HG03139 (cell line): Measurements from ENCODE around the gene MYO9B.
"Not testable (repeated sequence)": the region's sequence is repeated elsewhere in the genome, so short reads cannot be mapped to it uniquely, and the experiment has no call there.

Experiments used
- ATAC-seq: cut with Tn5 transposase; IDR thresholded peaks from one replicate; pipeline ENCODE4 v1.9.1; 2021; ENCODE audit not compliant: unreplicated experiment

Gene MYO9B

DNA sequence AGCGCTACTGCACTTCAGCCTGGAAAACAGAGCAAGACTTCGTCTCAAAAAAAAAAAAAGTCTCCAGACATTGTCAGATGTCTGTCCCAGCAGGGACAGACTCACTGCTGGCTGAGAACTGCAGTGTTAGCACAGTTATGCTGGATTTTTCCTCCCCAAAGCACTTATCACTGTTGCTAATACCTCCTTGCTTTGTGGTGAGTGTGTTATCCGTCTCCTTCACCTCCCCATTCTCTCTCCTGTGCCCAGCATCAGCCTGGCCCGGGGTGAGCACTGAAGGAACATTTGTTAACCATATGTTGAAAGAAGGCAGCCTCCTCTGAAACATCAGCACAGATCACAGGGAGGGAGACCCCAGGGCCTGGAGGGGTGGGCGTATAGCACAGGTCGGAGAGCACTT lies 11.3 kb downstream of the MYO9B start:
- no peak for ATAC-seq

DNA sequence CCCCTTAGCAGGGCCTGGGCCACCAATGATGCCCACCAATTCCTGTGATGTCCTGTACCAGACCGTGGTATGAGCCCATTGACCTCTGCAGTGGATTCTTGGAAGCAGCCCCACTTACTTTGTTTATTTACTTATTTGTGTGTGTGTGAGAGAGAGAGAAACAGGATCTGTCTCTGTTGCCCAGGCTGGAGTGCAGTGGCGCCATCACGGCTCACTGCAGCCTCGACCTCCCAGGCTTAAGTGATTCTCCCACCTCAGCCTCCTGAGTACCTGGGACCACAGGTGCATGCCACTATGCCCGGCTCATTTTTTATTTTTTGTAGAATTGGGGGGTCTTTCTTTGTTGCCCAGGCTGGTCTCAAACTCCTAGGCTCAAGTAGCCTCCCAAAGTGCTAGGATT lies 13.0 kb downstream of the MYO9B start:
- no peak for ATAC-seq

DNA sequence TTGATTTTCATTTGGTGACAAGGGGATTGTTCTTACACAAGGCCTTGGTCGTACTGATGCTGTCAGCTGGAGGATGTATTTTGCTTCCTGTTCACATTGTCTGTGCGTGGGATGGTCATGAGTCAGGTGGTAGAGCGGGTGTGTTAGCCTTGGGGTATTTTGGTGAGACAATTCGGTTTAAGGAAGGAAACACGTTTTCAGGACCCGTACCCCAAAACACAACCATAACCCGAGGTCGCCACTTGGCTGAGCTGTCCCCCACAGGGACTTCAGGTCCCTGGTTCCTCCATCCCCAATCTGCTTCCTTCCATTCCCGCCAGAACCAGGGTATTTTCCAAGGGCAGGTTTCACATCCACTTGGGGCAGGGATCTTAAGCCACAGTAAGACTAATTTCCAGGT lies 15.0 kb downstream of the MYO9B start:
- ATAC-seq: no peak

DNA sequence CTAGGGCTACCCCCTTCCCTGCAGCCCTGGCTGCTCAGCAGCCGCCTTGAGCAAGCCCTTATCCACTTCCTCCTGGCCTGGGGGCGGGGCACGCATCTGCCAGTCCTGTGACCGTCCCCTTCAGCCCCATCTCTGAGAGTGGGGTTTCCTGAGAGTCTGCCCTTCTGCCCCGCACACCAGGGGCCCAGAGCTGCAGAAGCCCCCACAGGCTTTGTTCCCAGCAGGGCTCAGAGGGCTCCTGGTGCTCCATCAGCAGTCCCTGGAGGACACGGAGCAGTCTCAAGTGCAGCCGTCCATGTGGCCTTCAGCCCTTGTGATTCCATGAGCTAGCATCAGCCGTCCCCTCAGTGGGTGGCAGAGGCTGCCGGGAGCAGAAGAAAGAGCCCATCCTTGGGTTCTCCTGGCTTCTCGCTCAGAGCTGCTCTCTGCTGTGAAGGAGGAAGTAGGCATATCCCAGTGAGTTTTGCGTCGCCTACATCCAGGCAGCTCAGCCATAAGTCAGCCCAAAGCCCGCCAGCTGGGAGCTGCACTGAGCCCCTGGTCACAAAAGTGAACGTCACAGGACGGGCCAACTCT lies 16.3 kb downstream of the MYO9B start:
- ATAC-seq: no peak

DNA sequence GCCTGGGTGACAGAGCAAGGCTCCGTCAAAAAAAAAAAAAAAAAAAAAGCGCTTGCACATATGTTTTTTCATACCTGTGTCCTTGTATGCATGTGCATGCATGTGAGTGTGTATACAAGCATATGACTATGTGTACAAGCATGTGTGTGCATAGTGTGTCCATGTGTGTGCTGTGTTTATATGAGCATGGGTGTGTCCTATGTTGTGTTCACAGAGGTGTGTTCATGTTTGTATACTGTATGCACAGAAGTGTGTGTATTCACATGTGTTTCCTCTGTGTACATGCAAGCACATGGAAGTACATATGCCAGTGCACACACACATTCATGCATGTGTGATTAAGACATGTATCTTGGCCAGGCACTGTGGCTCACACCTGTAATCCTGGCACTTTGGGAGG lies 17.1 kb downstream of the MYO9B start:
- ATAC-seq: no peak

DNA sequence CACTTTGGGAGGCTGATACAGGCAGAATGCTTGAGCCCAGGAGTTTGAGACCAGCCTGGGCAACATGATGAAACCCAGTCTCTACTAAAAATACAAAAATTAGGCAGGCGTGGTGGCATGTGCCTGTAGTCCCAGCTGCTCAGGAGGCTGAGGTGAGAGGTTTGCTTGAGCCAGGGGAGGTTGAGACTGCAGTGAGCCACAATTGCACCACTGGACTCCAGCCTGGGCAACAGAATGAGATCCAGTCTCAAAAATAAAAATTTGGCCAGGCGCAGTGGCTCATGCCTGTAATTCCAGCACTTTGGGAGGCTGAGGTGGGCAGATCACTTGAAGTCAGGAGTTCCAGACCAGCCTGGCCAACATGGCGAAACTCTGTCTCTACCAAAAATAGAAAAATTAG lies 19.1 kb downstream of the MYO9B start:
- not testable (repeated sequence) for ATAC-seq

DNA sequence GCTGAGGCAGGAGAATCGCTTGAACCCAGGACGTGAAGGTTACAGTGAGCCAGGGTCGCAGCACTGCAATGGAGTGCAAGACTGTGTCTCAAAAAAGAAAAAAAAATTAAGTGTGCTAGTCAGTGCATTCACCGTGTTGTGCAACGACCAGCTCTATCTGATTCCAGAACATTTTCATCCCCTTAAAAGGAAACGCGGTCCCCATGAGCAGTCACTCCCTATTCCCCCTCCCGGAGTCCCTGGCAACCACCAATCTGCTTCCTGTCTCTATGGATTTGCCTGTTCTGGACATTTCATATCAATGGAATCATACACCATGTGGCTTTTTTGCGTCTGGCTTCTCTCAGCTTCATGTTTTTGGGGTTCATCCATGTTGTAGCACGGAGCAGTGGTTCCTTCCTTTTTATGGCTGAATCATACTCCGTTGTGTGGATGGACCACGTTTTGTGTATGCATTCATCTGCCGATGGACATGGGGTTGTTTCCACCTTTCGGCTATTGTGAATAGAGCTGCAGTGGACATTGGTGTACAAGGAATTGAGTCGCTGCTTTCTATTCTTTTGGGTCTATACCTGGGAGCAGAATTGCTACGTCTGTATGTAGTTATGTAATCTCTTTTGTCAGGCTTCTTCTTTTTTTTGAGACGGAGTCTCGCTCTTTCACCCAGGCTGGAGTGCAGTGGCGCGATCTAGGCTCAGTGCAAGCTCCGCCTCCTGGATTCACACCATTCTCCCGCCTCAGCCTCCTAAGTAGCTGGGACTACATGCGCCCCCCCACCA lies 19.8 kb downstream of the MYO9B start:
- no peak for ATAC-seq

DNA sequence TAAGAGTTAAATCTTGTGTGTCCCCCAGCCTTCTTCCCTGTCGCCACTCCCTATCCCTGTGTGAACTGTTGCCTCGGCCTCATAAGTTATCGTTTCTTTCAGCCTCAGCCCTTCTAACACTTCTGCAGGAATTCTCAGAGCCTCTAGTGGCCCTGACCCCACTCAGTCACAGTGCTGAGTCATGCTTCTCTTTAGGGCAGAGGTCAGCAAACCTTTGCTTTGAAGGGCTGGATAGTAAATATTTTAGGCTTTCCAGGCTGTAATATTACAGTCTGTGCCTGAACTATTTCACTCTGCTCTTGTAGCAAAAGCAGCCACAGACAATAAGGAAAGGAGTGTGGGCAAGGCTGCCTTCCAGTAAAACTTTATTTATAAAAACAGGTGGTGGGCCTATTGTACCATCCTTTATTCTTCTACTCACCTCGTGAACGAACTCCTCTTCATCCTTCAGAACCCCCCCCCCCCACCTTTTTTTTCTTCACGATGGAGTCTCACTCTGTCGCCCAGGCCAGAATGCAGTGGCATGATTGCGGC lies 22.1 kb downstream of the MYO9B start:
- ATAC-seq: no peak

DNA sequence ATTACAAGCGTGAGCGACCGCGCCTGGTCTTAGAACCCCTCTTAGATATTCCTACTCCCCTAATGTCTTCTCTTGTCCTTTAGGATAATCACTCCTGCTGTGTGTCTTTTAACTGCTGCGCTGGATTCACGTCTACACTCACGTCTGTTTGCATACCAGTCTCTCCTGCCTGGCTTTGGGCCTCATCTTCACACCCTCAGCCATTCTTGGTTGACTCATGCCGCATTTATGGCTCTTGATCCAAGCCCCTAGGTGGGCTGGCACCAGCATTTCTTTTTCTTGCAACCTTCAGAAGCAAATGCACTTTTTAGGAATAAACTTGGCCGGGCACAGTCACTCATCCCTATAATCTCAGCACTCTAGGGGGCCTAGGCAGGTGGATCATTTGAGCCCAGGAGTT lies 22.7 kb downstream of the MYO9B start:
- ATAC-seq: no peak

DNA sequence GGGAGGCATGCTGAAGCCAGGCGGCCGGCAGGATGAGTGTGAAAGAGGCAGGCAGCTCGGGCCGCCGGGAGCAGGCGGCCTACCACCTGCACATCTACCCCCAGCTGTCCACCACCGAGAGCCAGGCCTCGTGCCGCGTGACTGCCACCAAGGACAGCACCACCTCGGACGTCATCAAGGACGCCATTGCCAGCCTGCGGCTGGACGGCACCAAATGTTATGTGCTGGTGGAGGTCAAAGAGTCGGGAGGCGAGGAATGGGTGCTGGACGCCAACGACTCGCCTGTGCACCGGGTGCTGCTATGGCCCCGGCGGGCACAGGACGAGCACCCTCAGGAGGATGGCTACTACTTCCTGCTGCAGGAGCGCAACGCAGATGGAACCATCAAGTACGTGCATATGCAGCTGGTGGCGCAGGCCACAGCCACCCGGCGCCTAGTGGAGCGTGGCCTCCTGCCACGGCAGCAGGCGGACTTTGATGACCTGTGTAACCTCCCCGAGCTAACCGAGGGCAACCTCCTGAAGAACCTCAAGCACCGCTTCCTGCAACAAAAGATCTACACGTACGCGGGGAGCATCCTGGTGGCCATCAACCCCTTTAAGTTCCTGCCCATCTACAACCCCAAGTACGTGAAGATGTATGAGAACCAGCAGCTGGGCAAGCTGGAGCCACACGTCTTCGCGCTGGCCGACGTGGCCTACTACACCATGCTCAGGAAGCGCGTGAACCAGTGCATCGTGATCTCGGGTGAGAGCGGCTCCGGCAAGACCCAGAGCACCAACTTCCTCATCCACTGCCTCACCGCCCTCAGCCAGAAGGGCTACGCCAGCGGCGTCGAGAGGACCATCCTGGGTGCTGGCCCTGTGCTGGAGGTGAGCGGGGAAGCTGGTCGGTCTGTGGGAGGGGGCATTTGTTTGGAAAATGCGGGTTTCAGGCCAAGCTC lies 26.4 kb downstream of the MYO9B start:
- ATAC-seq: no peak

DNA sequence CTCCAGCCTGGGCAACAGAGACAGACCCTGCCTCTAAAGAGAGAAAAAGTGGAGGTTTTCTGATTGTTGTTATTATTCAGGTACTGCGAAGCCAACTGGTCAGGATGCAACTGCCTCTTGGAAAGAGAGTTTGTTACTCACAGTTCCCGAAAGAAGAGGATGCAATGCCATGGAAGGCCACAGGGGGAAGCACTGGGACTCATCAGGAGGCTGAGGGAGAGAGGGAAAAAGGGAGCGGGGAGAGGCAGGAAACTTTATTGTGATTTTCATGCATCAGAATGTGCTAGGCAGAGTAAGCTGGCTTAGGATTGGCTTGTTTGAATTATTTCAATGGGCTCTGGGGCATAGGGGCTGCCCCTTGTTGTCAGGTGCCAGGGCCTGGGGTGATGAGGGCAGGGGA lies 27.6 kb downstream of the MYO9B start:
- no peak for ATAC-seq

DNA sequence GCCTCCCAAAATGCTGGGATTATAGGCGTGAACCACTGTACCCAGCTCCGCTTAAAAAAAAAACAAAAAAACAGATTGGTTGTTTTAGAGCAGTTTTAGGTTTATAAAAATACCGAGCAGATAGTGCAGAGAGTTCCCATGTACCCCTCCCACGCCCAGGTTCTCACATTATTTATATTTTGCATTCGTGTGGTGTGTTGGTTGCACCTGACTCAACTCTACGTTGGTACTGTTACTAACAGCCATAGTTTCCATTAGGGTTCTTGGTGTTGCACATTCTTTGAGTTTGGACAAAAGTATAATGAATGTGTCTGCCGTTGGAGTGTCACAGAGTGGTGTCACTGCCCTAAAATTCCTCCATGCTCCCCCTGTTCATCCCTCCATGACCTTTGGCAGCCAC lies 29.1 kb downstream of the MYO9B start:
- no peak for ATAC-seq

DNA sequence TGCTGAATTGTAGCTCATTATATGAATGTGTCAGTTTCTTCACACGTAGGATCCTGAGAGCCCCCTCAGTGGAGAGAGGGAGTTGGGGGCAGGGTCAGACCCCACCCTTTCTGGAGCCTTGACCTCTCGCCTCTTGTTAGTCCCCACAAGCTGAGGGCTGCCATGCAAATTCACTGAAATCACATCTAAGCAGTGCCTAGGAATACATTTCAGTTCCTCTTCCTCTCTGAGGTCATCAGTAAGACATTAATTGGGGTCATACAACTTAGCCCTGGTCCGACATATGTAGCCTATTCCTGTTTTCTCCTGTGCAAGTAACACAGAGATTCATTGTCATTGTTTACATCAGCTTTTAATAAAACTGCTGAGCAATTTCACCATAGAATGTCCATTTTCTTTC lies 30.0 kb downstream of the MYO9B start:
- ATAC-seq: no peak

DNA sequence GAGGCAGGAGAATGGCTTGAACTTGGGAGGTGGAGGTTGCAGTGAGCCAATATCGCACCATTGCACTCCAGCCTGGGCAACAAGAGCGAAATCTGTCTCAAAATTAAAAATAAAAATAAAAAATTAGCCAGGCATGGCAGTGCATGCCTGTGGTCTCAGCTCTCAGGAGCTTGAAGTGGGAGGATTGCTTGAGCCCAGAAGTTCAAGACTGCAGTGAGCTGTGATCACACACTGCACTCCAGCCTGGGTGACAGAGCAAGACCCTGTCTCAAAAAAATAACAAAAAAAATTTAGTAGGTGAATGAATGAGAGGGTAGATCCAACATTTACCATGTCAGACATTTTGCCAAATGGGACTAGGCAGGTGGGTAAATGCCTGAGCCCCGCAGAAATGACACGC lies 31.4 kb downstream of the MYO9B start:
- not testable (repeated sequence) for ATAC-seq

DNA sequence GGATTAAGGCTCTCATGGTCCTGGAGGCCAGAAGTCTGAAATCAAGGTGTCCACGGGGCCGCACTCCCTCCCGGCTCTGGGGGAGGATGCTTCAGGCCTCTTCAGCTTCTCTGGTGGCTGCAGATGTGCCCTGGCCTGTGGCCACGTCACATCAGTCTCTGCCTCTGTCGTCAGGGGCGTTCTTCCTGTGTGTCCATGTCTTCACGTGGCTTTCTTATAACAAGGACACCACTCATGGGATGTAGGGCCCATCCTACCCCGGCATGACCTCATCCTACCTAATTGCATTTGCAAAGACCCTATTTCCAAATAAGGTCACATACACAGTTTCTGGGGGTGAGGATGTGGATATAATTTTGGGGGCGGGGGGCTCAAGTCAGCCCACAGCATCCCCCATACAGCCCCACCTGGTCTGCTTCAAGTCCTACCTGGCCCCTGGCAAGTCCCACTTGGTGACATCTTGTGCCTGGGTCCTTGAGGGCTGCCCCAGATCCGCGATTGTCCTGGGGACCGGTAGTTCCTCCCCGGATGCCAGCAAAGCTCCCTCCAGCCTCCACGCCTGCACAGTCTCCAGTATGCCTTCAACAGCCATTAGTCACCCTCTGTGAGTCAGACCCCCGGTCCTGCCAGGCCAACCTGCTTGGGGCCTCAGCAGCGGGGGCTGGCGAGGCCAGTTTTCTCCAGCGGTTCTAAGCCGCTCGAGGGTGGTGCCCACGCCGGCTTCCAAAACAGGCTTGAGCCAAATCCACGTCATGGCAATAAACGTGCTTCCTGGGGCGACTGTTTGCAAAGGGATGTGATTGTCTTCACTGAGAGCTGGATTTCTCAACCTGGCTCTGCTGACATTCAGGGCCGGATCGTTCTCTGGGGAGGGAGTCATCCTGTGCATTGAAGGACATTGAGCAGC lies 32.2 kb downstream of the MYO9B start:
- ATAC-seq: no peak

DNA sequence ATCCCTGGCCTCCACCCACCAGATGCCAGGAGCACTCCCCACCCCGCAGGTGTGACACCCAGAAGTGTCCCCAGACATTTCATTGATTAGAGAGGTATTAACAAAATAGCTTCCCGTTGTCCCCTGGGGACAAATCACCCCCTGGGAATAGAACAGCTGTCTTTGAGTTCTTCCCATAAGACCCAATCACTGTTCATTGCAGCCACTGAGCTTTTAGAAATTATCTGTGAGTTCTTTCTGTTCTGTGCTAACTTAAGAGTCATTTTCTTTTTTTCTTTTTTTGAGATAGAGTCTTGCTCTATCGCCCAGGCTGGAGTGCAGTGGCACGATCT lies 32.8 kb downstream of the MYO9B start:
- ATAC-seq: no peak

DNA sequence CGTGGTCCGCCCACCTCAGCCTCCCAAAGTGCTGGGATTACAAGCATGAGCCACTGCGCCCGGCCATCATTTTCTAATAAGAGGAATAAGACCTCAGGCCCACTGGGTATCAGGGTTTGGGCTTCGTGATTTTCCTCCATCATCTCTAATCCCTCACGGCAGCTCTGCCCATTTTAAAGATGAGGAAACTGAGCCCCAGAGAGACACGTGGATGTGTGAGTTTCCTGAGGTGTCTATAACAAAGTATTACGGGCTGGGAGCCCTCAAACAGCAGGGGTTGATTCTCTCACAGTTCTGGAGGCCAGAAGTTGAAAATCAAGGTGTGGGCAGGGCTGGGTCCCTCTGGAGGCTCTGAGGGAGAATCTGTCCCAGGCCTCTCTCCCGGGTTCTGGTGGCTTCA lies 33.7 kb downstream of the MYO9B start:
- no peak for ATAC-seq

DNA sequence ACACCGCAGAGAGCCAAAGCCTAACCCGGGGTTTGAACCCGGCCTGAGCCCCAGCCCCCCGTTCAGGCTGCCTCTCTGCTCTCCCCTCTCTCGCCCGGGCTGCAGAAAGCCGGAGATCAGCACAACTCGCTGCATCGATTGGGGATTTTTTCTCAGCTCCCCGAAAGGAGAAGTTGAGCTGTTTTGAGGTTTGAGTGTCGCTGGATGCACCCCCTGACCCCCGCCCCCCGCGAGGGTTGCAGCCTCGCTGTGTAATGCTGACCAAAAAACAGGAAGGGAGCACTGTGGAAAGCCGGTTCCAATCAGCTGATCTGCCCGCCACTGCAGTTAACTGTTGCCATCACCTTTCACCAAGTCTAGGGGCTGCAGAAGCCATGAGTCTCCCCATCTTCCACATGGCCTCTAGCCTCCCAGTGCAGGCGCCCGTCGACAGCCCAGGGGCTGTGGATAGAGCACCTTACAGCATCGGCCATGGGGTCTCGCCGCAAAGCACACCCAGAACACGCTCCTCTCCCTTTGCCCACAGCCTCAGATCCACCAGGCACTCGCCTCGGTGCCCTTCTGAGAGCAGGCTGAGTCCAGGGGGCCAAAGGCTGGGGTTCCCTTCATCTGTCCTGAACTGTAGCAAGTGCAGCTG lies 34.5 kb downstream of the MYO9B start:
- no peak for ATAC-seq

DNA sequence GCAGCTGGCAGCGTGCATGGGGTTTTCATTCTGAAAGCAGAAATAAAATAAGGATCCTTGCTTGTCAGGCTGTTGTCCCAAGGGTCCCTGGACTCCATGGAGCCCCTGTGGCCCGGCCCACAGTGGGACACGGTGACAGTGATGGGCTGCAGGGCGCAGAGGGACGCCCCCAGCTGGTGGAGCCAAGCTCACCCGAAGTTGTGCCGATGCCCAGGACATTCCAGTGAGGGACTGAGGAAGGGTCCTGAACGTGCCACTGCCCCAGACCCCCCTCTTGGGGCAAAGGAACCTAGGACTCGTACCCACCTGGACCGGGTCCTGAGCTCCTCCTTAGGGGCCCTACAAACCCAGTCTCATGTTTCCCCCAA lies 35.0 kb downstream of the MYO9B start:
- no peak for ATAC-seq

DNA sequence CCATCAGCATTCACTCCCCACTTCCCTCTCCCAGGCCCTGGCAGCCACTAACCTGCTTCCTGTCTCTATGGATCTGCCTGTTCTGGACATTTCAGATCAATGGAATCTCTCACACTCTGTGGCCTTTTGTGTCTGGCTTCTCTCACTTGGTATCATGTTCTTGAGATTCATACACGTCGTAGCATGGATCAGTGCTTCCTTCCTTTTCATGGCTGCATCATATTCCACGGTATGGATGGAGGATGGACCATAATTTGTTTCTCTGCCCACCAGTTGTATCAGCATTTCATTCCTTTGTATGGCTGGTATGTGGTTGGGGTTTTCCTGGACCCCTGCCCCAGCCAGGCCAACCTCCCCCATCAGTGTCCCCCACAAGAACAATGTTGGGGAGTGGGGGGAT lies 36.2 kb downstream of the MYO9B start:
- no peak for ATAC-seq
